Measurements from ENCODE around the gene TMEM154.
A peak's percentile ranks its signal among the peaks of the same experiment; 100 is the strongest.

TMEM154 gene

GRCh38 chr4:152646221-152646620 lies 33.6 kb downstream of the TMEM154 start:
- TF ChIP-seq, protein P1, sequence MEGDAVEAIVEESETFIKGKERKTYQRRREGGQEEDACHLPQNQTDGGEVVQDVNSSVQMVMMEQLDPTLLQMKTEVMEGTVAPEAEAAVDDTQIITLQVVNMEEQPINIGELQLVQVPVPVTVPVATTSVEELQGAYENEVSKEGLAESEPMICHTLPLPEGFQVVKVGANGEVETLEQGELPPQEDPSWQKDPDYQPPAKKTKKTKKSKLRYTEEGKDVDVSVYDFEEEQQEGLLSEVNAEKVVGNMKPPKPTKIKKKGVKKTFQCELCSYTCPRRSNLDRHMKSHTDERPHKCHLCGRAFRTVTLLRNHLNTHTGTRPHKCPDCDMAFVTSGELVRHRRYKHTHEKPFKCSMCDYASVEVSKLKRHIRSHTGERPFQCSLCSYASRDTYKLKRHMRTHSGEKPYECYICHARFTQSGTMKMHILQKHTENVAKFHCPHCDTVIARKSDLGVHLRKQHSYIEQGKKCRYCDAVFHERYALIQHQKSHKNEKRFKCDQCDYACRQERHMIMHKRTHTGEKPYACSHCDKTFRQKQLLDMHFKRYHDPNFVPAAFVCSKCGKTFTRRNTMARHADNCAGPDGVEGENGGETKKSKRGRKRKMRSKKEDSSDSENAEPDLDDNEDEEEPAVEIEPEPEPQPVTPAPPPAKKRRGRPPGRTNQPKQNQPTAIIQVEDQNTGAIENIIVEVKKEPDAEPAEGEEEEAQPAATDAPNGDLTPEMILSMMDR (IDR thresholded peaks at IDR 0.05; ENCODE audit: insufficient read depth, low read depth, low read length, missing control alignments) = no peak
- H3K4me3 ChIP-seq (ENCODE audit: low read depth, low read length) = no peak overlapping the region
- no peak for DNase-seq (ENCODE audit: low read depth)

DNA sequence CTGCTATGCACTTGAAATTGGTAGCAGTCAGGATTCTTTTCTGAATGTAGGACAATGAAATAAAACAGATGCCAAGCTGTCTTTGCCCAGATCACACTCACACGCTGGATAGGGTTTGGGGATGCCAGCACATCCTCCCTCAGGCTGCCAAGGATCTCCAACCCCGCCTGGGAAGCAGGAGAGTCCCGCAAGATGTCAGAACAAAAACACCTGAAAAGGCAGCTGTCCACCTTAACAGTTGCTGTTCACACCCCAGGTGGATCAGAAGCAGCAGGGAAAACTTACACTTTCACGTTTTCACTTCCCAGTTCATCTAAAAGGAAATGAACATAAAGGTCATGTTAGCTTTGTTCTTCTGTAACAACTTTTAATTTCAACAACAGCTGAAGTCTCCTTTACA lies 35.7 kb downstream of the TMEM154 start:
- DNase-seq (ENCODE audit: low read depth) = no peak
- TF ChIP-seq, protein P1 (IDR thresholded peaks at IDR 0.05; ENCODE audit: insufficient read depth, low read depth, low read length, missing control alignments) = no peak
- H3K4me3 ChIP-seq (ENCODE audit: low read depth, low read length) = no peak overlapping the region

GRCh38 chr4:152643153-152644035 lies 36.4 kb downstream of the TMEM154 start:
- H3K4me3 ChIP-seq (ENCODE audit: low read depth, low read length) = peak overlapping the region; percentile 33
- peak; percentile 89 for DNase-seq (ENCODE audit: low read depth)
- TF ChIP-seq, protein P1 (IDR thresholded peaks at IDR 0.05; ENCODE audit: insufficient read depth, low read depth, low read length, missing control alignments) = no peak

DNA sequence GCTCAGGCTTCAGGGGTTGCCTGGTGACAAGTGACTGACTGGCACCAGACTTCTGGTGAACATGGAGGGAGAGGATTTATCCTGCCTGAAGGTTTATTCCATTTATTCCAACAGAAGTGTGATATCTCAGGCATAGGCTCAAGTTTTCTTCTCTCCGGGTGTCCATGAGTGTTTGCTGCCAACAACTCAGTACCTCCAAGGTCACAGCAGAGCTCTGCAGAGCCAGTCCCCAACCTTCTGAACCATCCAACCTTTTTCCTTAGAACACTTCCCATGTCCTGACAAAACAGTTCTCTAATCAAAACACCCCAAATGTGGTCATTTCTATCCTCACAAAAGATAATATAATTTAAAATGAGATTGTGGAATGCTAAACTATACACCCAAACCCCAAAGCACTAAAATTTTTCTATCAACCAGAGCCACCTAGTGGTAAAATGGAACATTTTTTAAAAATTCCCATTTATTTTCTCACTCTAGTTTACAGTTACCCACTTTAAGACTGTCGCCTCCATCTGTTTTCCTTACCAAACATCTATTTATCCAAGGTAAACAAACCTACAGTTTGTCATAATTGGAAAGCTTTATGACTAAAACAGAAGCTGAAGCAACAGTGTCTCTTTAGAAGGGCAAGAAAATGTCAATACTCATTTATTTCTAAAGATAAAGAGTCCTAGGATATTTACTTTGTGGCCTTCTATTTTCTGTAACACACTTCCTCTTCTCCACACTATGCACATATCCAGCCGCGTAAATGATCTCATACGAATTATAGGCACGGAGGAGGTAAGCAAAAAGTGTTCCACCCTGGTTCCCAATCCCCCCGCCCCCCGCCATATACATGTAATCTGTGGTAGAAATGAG lies 39.5 kb downstream of the TMEM154 start:
- TF ChIP-seq, protein P1 (IDR thresholded peaks at IDR 0.05; ENCODE audit: insufficient read depth, low read depth, low read length, missing control alignments) = peak; percentile 34

DNA sequence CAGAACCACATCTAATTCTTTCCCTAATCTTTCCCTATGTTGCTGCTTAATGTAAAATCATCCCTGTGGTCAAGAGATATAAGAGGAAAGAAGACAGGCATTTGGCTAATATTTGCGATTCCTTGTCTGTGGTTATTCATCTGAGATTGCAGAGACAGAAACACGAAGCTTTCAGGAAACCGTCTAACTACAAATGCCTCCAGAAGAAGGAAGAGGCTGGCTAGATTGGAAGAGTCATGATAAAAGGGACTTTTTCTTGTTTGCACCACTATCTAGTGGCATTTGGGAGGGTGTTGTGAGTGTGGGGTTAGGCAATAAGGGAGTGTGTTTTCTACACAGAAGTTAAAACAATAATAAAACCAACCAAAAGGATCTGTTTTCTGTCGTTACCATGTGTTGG lies 43.9 kb downstream of the TMEM154 start:
- no peak for DNase-seq (ENCODE audit: low read depth)
- TF ChIP-seq, protein P1 (IDR thresholded peaks at IDR 0.05; ENCODE audit: insufficient read depth, low read depth, low read length, missing control alignments) = no peak
- H3K4me3 ChIP-seq (ENCODE audit: low read depth, low read length) = no peak overlapping the region

More for the DNA sequence above, 39.5 kb downstream of the TMEM154 start:
- no peak for DNase-seq (ENCODE audit: low read depth)
- H3K4me3 ChIP-seq (ENCODE audit: low read depth, low read length) = no peak overlapping the region

- DNase-seq (ENCODE audit: low read depth) = no peak
- TF ChIP-seq, protein P1 (IDR thresholded peaks at IDR 0.05; ENCODE audit: insufficient read depth, low read depth, low read length, missing control alignments) = no peak
- H3K4me3 ChIP-seq (ENCODE audit: low read depth, low read length) = no peak overlapping the region
Observed at GRCh38 chr4:152634110-152634760, 45.6 kb downstream of the TMEM154 start.
